ENCODE data around the gene ZNF780B.
A peak's percentile ranks its signal among the peaks of the same experiment; 100 is the strongest.
"Not testable (repeated sequence)": the region's sequence is repeated elsewhere in the genome, so short reads cannot be mapped to it uniquely, and the experiment has no call there.

Gene ZNF780B

GRCh38 chr19:40055832-40056504, at the start of gene ZNF780B:
TSS of gene ZNF780B (minus strand) at chr19:40056231. CDS start at chr19:40050332, 5,899 bp downstream.
- DNase-seq = peak; percentile 82

GRCh38 chr19:40104754-40105153, 48.7 kb upstream of the ZNF780B start:
- DNase-seq = no peak

- no peak for DNase-seq
Measured at GRCh38 chr19:40103600-40103999, 47.6 kb upstream of the ZNF780B start.

DNA sequence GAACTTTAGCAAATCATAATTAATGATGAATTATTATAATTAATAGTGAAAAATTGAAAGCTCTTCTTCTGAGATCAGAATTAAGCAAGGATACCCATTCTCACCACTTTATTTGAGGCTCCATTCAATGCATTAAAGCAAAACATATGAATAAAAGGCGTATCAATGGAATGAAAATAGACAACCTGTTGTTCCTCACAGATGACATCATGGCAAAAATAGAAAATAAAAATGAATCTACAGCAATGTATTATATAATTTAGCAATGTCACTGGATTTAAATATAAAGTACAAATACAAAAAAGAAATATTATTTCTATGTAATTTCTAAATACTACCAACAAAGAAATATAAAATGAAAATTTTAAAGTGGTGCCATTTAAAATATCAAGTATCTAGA, 45.8 kb upstream of the ZNF780B start:
- no peak for DNase-seq

GRCh38 chr19:40093416-40093815, 37.4 kb upstream of the ZNF780B start:
- no peak for DNase-seq

- no peak for DNase-seq
Measured at GRCh38 chr19:40091205-40092129, 35.4 kb upstream of the ZNF780B start.

DNA sequence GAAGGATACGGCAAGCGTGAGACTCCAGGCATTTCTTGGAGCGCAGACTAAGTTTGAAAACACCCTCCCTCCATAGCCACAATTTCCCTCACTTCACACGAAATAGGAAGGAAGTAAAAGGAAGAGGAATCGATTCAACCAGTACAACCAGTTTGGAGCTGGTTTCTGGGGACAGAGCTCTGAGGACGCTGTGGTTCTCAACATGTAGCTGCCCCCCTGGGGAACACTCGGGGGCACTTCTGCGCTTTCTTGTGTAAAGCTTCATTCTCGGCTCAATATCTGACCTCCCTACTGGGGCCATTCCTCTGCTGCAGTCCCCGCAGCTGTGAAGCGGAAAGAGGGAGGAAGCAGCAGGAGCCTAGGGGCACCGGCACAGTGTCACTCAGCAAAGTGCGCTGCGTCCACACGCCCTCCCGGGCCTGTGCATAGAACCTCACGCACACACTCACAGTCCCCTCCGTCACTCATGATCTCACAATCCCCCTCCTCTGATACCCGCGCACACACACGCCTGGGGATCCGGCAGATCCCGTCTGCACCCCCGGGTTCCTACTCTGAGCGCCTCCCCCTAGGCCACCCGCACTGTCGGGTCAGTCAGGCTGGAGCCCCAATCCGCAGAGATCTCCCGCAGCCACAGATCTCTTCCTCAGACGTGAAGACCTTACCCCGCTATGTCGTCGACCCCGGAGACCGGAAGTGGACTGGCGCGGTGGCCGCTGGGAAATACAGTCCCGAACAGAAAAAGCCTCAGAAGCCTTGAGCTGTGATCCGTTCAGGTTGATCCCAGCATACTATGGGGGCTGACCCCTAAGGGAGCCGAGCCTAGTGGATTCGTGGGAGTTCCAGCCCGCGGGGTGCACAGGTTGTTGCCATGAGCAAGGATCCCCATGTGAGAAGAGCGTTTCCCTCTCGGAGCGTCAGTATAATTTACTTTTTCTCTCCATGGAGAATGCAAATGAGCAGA, 34.5 kb upstream of the ZNF780B start, which contains the start of gene ZNF780A:
TSS of gene ZNF780A (minus strand) at position 703 of the 964 bp plus-strand sequence. CDS start 6,190 bp downstream, outside the sequence.
- peak; percentile 74 for DNase-seq

DNA sequence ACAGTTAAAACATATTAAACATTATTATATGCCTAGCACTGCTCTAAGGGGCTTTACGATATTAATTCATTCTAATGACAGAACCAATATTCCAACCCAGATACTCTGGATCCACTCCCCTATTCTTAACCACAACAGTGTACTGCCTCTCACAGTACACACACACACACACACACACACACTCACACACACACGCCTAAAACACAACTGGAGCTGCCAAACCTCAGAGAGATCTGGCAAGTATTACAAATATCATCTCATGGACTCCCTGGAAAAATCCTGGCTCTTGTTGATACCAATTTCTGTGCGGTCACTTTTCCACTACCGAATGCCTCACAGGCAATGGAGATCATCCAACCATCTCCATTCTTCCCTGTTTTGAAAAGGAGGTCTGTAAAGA, 33.4 kb upstream of the ZNF780B start:
- no peak for DNase-seq

DNA sequence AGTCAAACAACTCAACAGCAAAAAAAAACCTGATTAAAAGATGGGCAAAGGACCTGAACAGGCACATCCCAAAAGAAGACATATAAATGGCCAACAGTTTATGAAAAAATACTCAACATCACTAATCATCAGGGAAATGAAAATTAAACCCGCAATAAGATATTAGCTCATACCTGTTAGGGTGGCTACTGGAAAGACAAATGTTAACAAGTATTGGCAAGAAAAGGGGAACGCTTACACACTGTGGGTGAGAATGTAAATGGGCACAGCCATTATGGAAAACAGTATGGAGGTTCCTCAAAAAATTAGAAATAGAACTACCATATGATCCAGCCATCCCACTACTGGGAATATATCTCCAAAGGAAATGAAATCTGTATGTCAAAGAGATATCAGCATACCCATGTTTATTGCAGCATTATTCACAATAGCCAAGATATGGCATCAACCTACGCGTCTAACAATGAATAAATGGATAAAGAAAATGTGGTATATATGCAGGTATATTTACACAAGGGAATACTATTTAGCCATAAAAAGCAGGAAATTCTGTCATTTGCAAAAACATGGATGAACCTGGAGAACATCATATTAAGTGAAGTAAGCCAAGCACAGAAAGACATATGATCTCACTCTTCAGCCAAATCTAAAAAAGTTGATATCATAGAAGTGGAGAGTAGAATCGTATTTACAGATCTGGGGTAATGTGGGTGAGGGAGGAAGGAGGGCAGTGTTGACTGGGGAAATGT, 32.4 kb upstream of the ZNF780B start:
- no peak for DNase-seq

- no peak for DNase-seq
Measured at GRCh38 chr19:40084948-40085347, 28.9 kb upstream of the ZNF780B start.

DNA sequence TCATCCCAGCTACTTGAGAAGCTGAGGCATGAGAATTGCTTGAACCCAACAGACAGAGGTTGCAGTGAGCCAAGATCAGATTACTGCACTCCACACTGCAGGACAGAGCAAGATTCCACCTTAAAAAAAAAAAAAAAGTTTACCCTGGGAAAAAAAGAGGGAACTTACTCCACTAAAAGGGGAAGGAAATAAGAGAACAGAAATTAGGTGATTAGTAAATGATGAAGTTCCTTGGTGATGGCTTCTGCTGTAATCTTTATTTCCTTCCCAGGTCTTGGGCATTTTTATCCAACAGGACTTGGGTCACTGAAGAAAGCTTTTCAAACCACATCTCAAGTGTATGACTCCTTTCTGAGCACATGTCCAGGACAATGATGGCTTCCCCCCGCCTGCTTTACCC, 25.4 kb upstream of the ZNF780B start:
- no peak for DNase-seq

DNA sequence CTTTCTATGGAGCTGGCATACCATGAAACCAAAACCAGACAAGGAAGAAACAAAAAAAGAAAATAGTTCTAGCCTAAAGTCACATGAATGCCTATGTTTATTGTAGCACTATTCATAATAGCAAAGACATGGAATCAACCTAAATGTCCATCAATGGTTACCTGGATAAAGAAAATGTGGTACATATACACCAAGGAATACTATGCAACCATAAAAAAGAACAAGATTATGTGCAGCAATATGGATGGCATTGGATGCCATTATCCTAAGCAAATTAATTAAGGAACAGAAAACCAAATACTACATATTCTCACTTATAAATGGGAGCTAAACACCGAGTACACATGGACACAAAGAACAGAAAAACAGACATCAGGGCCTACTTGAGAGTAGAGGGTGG, 24.3 kb upstream of the ZNF780B start:
- DNase-seq = no peak

- no peak for DNase-seq
Measured at GRCh38 chr19:40078377-40078776, 22.3 kb upstream of the ZNF780B start.

DNA sequence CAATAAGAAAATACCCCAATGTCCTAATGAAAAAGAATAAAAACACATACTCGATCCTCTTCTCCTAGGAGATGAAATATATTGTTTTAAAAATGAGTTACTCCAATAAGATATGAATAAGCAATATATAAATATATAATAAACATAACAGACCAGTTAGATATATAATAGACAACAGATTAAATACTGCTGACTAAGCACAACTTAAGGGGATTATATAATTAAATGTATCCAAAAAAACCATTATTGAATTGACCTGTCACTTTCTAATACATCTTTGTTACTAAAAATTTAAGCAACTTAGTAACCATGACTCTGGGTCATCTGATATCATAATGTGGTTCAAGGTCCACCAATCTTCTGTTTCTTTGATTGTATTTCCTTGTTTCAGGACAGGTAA, 14.0 kb upstream of the ZNF780B start:
- DNase-seq = no peak

DNA sequence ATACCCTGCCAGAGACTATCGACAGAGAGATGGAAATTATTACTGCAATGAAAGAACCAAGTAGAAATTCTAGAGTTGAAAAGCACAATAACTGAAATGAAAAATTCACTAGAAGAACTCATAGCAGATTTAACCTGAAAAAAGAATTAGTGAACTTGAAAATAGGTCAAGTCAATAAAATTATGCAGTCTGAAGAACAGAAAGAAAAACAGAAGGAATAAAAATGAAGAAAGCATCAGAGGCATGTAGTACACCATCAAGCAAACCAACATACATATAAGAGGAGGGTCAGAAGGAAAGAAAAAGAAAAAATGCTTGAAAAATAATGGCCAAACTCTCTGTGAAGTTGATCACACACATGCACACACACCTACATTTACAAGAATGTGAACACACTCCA, 3.6 kb upstream of the ZNF780B start:
- no peak for DNase-seq

DNA sequence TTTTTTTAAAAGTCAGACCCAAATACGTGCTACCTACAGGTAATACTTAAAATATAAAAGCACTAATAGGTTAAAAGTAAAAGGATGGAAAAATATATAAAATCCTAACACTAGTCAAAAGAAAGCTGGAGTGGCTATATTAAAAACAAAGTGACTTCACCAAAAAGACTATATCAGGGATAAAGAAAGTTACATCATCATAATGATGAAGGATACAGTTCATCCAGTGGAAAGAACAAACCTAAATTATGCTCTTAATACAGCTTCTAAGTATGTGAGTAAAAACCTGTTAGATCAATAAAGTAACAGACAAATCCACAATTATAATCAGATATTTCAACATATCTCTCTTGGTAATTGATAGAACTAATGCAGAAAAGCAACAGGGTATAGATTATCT, 1.1 kb upstream of the ZNF780B start:
- DNase-seq = no peak

GRCh38 chr19:40056505-40056904, 474 bp upstream of the ZNF780B start:
- no peak for DNase-seq

GRCh38 chr19:40055049-40055448, 982 bp downstream of the ZNF780B start:
- DNase-seq = no peak

GRCh38 chr19:40054632-40055031, 1.4 kb downstream of the ZNF780B start:
- no peak for DNase-seq

GRCh38 chr19:40053491-40053890, 2.5 kb downstream of the ZNF780B start:
- no peak for DNase-seq

DNA sequence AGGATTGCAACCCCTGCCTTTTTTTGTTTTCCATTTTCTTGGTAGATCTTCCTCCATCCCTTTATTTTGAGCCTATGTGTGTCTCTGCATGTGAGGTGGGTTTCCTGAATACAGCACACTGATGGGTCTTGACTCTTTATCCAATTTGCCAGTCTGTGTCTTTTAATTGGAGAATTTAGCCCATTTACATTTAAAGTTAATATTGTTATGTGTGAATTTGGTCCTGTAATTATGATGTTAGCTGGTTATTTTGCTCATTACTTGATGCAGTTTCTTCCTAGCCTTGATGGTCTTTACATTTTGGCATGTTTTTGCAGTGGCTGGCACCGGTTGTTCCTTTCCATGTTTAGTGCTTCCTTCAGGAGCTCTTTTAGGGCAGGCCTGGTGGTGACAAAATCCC, 14.3 kb downstream of the ZNF780B start:
- DNase-seq = not testable (repeated sequence)

DNA sequence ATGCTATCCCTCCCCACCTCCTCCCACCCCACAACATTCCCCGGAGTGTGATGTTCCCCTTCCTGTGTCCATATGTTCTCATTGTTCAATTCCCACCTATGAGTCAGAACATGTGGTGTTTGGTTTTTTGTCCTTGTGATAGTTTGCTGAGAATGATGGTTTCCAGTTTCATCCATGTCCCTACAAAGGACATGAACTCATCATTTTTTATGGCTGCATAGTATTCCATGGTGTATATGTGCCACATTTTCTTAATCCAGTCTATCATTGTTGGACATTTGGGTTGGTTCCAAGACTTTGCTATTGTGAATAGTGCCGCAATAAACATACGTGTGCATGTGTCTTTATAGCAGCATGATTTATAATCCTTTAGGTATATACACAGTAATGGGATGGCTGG, 18.0 kb downstream of the ZNF780B start:
- DNase-seq = not testable (repeated sequence)

Data from DMS79 treated with DMSO at 0.1 percent for 48 hours (cell line).